Measurements from ENCODE around the gene ARHGAP42. TPM values are rescaled to one million over a fixed set of nuclear protein-coding genes. Genes with fewer than 3 reads are reported as not detected.

The ARHGAP42 gene
- total and polyA plus RNA-seq, 2 experiments from 2014 or later, result 0.74 to 2.7 TPM

DNA sequence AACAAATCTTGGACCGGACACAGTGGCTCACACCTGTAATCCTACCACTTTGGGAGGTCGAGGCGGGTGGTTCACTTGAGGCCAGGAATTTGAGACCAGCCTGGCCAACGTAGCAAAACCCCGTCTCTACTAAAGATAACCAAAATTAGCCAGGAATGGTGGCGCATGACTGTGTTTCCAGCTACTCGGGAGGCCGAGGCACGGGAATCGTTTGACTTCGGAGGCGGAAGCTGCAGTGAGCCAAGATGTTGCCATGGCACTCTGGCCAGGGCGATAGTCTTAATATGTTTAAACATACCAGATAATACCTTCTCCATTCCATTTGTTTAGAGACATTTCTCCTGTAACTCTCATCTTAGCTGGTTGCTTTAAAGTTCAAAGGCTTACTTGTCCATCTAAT is 218.6 kb downstream of the ARHGAP42 start:
- Histone ChIP-seq H3F3A (ENCODE audit: insufficient read depth) (0 out of 2 replicates have a peak, but pooled peaks cover 14% of the 10 kb centered on the region), H2AFZ (no peak overlapping the region), H3K36me3 (ENCODE audit: low read depth) (no peaks in the 10 kb centered on the region), H3K27ac (no peak overlapping the region), H4K20me1 (ENCODE audit: insufficient read depth) (no peaks in the 10 kb centered on the region), H3K79me2 (ENCODE audit: insufficient read depth) (no peaks in the 10 kb centered on the region), H3K4me3 (no peak overlapping the region), H3K4me1 (ENCODE audit: insufficient read depth) (peaks cover 11% of the 10 kb centered on the region; the same call in 1 of the 2 replicates), H3K9me2 (ENCODE audit: insufficient read depth) (no peaks in the 10 kb centered on the region; the same call in 1 of the 2 replicates), H3K9ac (no peak overlapping the region), H3K4me2 (ENCODE audit: unreplicated experiment) (no peak overlapping the region), H3K9me3 (ENCODE audit: low read depth) (no peaks in the 10 kb centered on the region), H3K27me3 (replicated peaks; ENCODE audit: insufficient read depth) (no peaks in the 10 kb centered on the region)
- DNase-seq, result no peak
- in situ Hi-C loops (cut with MboI), result no loop called here
- no peak for TF ChIP-seq EZH2 (IDR thresholded peaks at IDR 0.05; ENCODE audit: insufficient read depth, poor library complexity, severe bottlenecking)
- no peak for TF ChIP-seq EZH2phosphoT487 (IDR thresholded peaks at IDR 0.05; ENCODE audit: insufficient read depth, low read depth)
- 97 to 98% methylated on average over 12 to 13 of the region's 13 CpGs for whole genome bisulfite sequencing, 2 experiments (ENCODE audit: low coverage in 1 of 2, low lambda C conversion rate in 2 of 2, missing lambda C conversion rate in 2 of 2)

DNA sequence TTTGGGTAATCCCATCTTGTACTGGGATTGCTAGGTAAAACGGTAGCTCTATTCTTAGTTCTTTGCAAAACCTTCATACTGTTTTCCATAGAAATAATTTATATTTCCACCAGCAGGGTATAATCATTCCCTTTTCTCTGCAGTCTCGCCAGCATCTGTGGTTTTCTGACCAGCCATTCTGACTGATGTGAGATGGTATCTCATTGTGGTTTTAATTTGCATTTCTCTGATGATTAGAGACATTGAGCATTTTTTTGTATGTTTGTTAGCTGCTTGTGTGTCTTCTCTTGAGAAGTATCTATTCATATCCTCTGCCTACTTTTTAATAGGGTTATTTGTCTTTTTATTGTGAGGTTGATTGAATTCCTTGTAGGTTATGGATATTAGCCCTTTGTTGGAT is 221.7 kb downstream of the ARHGAP42 start:
- no peaks in the 10 kb centered on the region for H4K20me1 ChIP-seq (ENCODE audit: insufficient read depth)
- DNase-seq, result peak; percentile 58
- H3F3A ChIP-seq (ENCODE audit: insufficient read depth), result 0 out of 2 replicates have a peak, but pooled peaks cover 14% of the 10 kb centered on the region
- H3K27ac ChIP-seq, result no peak overlapping the region
- H3K9me2 ChIP-seq (ENCODE audit: insufficient read depth), result no peaks in the 10 kb centered on the region; the same call in 1 of the 2 replicates
- in situ Hi-C loops (cut with MboI), result no loop called here
- no peaks in the 10 kb centered on the region for H3K9me3 ChIP-seq (ENCODE audit: low read depth)
- no peak overlapping the region for H2AFZ ChIP-seq
- TF ChIP-seq EZH2phosphoT487 (IDR thresholded peaks at IDR 0.05; ENCODE audit: insufficient read depth, low read depth), result no peak
- TF ChIP-seq EZH2 (IDR thresholded peaks at IDR 0.05; ENCODE audit: insufficient read depth, poor library complexity, severe bottlenecking), result no peak
- no peak overlapping the region for H3K9ac ChIP-seq
- 31 to 41% methylated on average over 2 of the region's 2 CpGs for WGBS, 2 experiments (ENCODE audit: low coverage in 1 of 2, low lambda C conversion rate in 2 of 2, missing lambda C conversion rate in 2 of 2)
- H3K79me2 ChIP-seq (ENCODE audit: insufficient read depth), result no peaks in the 10 kb centered on the region
- no peaks in the 10 kb centered on the region for H3K36me3 ChIP-seq (ENCODE audit: low read depth)
- peaks cover 11% of the 10 kb centered on the region; the same call in 1 of the 2 replicates for H3K4me1 ChIP-seq (ENCODE audit: insufficient read depth)
- H3K27me3 ChIP-seq (replicated peaks; ENCODE audit: insufficient read depth), result no peaks in the 10 kb centered on the region
- H3K4me3 ChIP-seq, result no peak overlapping the region
- H3K4me2 ChIP-seq (ENCODE audit: unreplicated experiment), result no peak overlapping the region

DNA sequence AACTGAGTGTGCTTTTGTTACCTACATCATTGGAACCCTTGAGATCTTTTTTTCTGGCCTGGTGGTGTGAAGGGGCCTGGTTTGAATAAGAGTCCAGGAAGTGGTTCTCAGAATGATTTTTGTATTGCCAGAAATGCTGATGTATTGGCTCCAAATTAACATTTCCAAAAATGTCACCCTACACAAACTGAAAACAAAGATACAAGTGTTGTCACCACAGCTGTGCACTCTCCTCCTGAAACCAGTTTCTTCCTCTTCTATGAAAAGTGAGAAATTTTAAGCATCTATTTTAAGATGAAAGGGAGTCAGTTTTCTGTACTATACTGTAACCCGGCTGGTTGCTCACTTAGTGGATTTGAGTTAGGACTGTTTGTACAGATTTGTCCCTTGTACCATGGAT is 223.7 kb downstream of the ARHGAP42 start:
- Histone ChIP-seq H3K4me2 (ENCODE audit: unreplicated experiment) (no peak overlapping the region), H3K27ac (no peak overlapping the region), H4K20me1 (ENCODE audit: insufficient read depth) (no peaks in the 10 kb centered on the region), H3K36me3 (ENCODE audit: low read depth) (no peaks in the 10 kb centered on the region), H2AFZ (no peak overlapping the region), H3K27me3 (replicated peaks; ENCODE audit: insufficient read depth) (no peaks in the 10 kb centered on the region), H3F3A (ENCODE audit: insufficient read depth) (0 out of 2 replicates have a peak, but pooled peaks cover 14% of the 10 kb centered on the region), H3K4me1 (ENCODE audit: insufficient read depth) (peaks cover 11% of the 10 kb centered on the region; the same call in 1 of the 2 replicates), H3K9me3 (ENCODE audit: low read depth) (no peaks in the 10 kb centered on the region), H3K79me2 (ENCODE audit: insufficient read depth) (no peaks in the 10 kb centered on the region), H3K9me2 (ENCODE audit: insufficient read depth) (no peaks in the 10 kb centered on the region; the same call in 1 of the 2 replicates), H3K9ac (no peak overlapping the region), H3K4me3 (no peak overlapping the region)
- DNase-seq, result no peak
- in situ Hi-C loops (cut with MboI), result no loop called here
- WGBS, 2 experiments (ENCODE audit: low coverage in 1 of 2, low lambda C conversion rate in 2 of 2, missing lambda C conversion rate in 2 of 2), result 75 to 82% methylated on average over 1 of the region's 1 CpG
- TF ChIP-seq EZH2phosphoT487 (IDR thresholded peaks at IDR 0.05; ENCODE audit: insufficient read depth, low read depth) (no peak), EZH2 (IDR thresholded peaks at IDR 0.05; ENCODE audit: insufficient read depth, poor library complexity, severe bottlenecking) (no peak)

DNA sequence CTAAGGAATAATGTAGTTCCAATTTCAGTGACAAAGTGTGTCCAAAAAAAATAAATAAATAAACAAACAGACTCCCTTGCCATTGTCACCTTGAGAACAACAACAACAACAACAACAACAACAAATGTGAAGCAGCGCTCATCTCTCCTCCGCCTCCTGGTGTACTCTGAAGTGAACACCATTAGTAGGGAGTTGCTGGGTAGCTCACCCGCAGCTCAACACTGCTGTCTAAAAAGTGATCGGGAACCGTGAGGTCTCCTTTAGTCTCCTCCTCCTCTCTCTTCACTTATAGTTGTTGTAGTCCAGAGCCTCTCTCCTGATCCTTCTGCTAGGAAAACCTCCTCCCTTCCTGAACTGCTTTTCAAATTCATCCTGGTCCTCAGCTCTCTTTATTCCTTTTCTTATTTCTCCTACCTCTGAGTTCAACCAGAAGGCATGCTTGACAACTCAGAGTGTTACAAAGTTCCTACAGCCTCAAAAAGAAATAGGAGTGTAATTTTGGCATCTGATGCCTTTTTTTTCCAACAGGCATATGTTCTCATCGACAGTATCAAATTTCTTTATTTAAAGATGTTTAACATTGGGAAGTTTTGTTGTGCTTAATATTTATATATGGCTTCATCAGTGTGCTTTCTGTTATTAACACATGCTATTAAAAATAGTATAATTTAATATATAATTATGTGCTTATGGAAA is 227.5 kb downstream of the ARHGAP42 start:
- TF ChIP-seq EZH2phosphoT487 (IDR thresholded peaks at IDR 0.05; ENCODE audit: insufficient read depth, low read depth) (no peak), EZH2 (IDR thresholded peaks at IDR 0.05; ENCODE audit: insufficient read depth, poor library complexity, severe bottlenecking) (no peak)
- no peaks in the 10 kb centered on the region for H3F3A ChIP-seq (ENCODE audit: insufficient read depth)
- H3K27me3 ChIP-seq (replicated peaks; ENCODE audit: insufficient read depth), result no peaks in the 10 kb centered on the region
- H4K20me1 ChIP-seq (ENCODE audit: insufficient read depth), result no peaks in the 10 kb centered on the region
- H3K27ac ChIP-seq, result no peak overlapping the region
- no peak for DNase-seq
- no peaks in the 10 kb centered on the region for H3K9me3 ChIP-seq (ENCODE audit: low read depth)
- in situ Hi-C loops (cut with MboI), result no loop called here
- H3K79me2 ChIP-seq (ENCODE audit: insufficient read depth), result no peaks in the 10 kb centered on the region
- no peaks in the 10 kb centered on the region for H3K36me3 ChIP-seq (ENCODE audit: low read depth)
- H3K4me2 ChIP-seq (ENCODE audit: unreplicated experiment), result no peak overlapping the region
- no peaks in the 10 kb centered on the region for H3K4me1 ChIP-seq (ENCODE audit: insufficient read depth)
- H3K9ac ChIP-seq, result no peak overlapping the region
- H3K4me3 ChIP-seq, result no peak overlapping the region
- H2AFZ ChIP-seq, result no peak overlapping the region
- H3K9me2 ChIP-seq (ENCODE audit: insufficient read depth), result no peaks in the 10 kb centered on the region
- WGBS, 2 experiments (ENCODE audit: low coverage in 1 of 2, low lambda C conversion rate in 2 of 2, missing lambda C conversion rate in 2 of 2), result 95 to 97% methylated on average over 6 of the region's 6 CpGs
